Measurements from ENCODE around the gene SLC25A5.
A peak's percentile ranks its signal among the peaks of the same experiment; 100 is the strongest.

The SLC25A5 gene

DNA sequence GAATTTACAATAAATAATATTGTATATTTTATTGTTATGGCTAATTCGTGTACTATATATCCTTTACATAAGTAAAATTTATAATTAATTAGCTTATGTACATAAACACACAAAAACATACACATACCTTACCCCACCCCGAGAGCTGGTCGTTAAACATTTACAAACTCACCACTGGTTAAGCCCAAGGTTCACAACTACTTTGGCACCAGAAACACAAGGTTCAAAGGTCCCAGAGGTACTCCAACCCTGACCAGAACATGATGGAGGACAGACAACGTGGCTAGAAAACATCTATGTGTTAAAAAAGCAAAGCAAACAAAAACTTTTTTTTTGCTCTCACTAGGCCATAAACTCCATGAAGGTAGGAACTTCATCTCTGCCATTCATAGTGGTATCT, 37.7 kb downstream of the SLC25A5 start:
- no peak for DNase-seq (ENCODE audit: low read depth in 2 of 2)

DNA sequence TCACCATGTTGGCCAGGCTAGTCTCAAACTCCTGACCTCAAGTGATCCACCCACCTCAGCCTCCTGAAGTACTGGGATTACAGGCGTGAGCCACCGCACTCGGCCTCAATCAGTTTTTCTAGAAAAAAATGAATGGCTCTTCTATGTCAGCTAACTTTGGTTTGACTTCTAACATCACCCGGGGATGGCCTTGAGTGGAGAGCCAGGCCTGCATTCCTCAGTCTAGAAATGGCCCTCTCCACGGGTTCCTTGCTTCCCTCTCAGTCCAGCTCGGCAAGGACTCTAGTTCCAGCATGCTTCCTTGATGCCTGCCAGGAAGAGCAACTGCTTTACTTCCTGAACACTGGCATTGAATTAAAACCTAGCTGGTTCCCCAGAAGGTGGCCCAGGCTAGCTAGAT, 39.0 kb downstream of the SLC25A5 start:
- no peak for DNase-seq (ENCODE audit: low read depth in 2 of 2)

DNA sequence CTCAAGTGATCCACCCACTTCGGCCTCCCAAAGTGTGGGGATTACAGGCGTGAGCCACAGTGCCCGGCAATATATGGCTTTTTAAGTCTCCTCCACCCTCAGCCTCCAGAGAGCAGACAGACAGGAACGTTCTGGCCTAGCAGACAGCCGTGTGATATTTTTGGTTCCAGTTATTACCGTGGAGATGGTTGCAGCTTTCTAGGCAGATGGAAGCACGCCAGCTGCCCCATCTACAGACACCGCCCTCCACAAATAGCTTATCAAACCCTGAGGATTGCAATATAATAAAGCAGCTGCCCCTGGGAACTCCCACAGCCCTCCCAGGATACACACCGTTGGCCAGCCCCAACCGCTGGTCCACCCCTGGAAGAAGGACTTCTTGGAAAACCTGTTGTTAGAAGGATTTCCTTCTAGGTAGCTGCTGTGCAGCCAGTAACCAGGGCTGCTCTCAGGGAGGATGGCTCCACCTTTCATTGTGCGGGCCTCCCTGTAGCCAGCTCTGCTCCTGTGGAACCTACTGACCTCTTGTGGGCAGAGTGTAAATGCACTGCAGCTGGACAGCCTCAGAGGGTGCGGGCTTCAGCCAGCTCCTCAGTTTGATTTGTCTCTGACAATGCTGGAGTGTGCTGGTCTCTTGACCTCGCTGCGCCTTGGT, 44.0 kb downstream of the SLC25A5 start:
- no peak for DNase-seq (ENCODE audit: low read depth in 2 of 2)

DNA sequence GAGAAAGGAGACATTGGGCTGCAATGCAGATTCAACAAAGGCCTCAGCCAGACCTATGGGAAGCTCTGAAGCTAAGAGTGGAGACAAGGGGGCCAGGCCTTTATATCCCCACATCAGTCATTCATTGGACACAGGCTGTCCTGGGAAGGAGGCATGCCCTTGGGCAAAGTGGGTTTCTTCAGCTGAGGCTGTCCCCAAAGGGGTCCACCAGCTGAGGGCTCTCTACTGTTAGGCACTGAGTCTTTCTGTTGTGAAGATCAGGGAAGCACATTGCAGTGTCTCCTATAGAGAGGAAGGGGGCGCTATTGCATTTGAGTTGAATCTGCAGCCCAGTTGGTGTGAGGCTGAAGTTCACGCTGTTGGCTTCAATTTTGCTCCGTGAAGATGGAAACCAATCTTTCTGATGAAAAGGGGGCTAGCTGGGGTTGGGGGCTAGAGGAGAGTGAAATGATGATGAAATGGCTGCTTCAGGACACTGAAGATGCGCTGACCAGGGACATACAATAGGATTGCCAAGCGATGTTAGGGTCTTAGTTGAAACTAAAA, 48.0 kb downstream of the SLC25A5 start:
- peak in 1 of 2 donors; percentile 2 for DNase-seq (ENCODE audit: low read depth in 2 of 2)

DNA sequence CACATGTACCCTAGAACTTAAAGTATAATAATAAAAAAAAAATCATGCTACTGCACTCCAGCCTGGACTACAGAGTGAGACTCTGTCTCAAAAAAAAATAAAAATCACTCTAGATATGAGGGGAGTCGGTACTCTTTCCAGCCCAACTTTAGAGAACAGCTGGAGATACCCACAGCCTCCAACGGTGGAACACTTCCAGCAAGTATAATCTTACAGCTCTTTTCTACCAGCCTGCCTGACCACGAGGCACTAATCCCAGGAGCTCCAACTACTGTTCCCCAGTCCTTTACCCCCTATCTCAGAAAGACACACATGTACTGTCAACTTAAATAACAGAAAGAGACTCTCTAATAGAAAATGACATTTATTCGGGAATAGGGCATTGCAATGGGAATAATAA, 50.1 kb downstream of the SLC25A5 start:
- no peak for DNase-seq (ENCODE audit: low read depth in 2 of 2)
